GM12864 (cell line): ENCODE data around the gene BIRC3.
"Not testable (repeated sequence)": the region's sequence is repeated elsewhere in the genome, so short reads cannot be mapped to it uniquely, and the experiment has no call there.

Experiments
- DNase-seq: peaks from one replicate; pipeline ENCODE4 v3.0.0-alpha.2; 2011; ENCODE audit warnings: low read depth
- H3K4me3 ChIP-seq: 2 replicates; pipeline ENCODE4 v1.5.1; 2011; ENCODE audit warnings: mild to moderate bottlenecking, low read depth, low read length, control low read depth
- TF ChIP-seq, protein P1 (sequence below): IDR thresholded peaks from 2 replicates; pipeline ENCODE4 v1.5.1; 2011; ENCODE audit warnings: low read depth, mild to moderate bottlenecking, moderate library complexity, low read length, control low read depth, inconsistent platforms; ENCODE audit errors: missing control alignments

Gene BIRC3

GRCh38 chr11:102323542-102324251, 6.4 kb downstream of the BIRC3 start:
- TF ChIP-seq, protein P1, sequence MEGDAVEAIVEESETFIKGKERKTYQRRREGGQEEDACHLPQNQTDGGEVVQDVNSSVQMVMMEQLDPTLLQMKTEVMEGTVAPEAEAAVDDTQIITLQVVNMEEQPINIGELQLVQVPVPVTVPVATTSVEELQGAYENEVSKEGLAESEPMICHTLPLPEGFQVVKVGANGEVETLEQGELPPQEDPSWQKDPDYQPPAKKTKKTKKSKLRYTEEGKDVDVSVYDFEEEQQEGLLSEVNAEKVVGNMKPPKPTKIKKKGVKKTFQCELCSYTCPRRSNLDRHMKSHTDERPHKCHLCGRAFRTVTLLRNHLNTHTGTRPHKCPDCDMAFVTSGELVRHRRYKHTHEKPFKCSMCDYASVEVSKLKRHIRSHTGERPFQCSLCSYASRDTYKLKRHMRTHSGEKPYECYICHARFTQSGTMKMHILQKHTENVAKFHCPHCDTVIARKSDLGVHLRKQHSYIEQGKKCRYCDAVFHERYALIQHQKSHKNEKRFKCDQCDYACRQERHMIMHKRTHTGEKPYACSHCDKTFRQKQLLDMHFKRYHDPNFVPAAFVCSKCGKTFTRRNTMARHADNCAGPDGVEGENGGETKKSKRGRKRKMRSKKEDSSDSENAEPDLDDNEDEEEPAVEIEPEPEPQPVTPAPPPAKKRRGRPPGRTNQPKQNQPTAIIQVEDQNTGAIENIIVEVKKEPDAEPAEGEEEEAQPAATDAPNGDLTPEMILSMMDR: no peak
- H3K4me3 ChIP-seq: no peak overlapping the region
- no peak for DNase-seq

- TF ChIP-seq, protein P1: no peak
- H3K4me3 ChIP-seq: no peak overlapping the region
- no peak for DNase-seq
Observed at GRCh38 chr11:102325088-102325487, 7.8 kb downstream of the BIRC3 start.

DNA sequence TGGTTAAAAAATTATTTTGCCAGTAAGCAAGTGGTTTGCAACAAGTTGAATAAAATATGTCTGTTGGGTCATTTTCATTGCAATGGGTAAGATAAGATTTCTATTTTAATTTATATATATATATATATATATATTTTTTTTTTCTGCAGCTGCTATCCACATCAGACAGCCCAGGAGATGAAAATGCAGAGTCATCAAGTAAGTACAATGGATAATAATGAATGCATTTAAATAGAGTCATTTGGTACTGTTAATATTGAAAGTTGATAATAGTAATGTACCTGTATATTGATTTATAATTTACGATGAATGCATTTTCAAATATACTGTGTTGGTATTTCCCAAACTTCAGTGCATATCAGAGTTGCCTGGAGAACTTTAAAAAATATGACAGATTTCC, 11.5 kb downstream of the BIRC3 start:
- TF ChIP-seq, protein P1: no peak
- DNase-seq: no peak
- no peak overlapping the region for H3K4me3 ChIP-seq

GRCh38 chr11:102330231-102330630, 12.9 kb downstream of the BIRC3 start:
- DNase-seq: no peak
- TF ChIP-seq, protein P1: no peak
- H3K4me3 ChIP-seq: no peak overlapping the region

DNA sequence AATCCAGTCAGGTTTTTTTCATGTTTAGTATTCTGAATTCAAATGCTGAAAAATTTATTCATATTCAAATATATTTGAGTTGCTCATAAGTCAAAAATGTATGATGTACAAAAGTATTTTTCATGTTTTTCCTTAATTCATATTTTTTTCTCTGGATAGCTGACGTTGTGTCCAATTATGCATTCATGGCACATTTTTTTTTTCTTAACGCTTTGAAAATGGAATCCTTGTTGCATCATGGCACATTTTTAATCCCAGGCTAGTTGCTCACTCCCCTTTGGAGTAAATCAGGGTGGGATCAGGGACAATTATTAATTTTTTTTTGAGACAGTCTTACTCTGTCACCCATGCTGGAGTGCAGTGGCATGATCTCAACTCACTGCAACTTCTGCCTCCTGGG, 14.1 kb downstream of the BIRC3 start:
- H3K4me3 ChIP-seq: no peak overlapping the region
- no peak for DNase-seq
- TF ChIP-seq, protein P1: no peak

- TF ChIP-seq, protein P1: no peak
- H3K4me3 ChIP-seq: no peak overlapping the region
- no peak for DNase-seq
Observed at GRCh38 chr11:102332611-102332994, 15.3 kb downstream of the BIRC3 start.

- no peak for DNase-seq
- no peak overlapping the region for H3K4me3 ChIP-seq
- TF ChIP-seq, protein P1: no peak
Observed at GRCh38 chr11:102338479-102339010, 21.3 kb downstream of the BIRC3 start.

- DNase-seq, H3K4me3 ChIP-seq: not testable (repeated sequence)
Observed at GRCh38 chr11:102341311-102341710, 24.0 kb downstream of the BIRC3 start.
